ENCODE measurements around the gene SAMD11. TPM values are rescaled to one million over a fixed set of nuclear protein-coding genes. Genes with fewer than 3 reads are reported as not detected.
"Not testable (repeated sequence)": the region's sequence is repeated elsewhere in the genome, so short reads cannot be mapped to it uniquely, and the experiment has no call there.

The SAMD11 gene
- total and polyA plus RNA-seq, 9 donors = 0.85 to 10.6 (median 2.3) TPM

- Histone ChIP-seq H3K27me3 (no peaks in the 10 kb centered on the region), H3K4me3 (no peak overlapping the region), H3K9me3 (no peaks in the 10 kb centered on the region), H3K36me3 (no peaks in the 10 kb centered on the region), H3K27ac (no peak overlapping the region), H3K4me1 (ENCODE audit: insufficient read depth) (no peaks in the 10 kb centered on the region)
- 10 to 13% (median 10%) methylated on average over 1 of the region's 1 CpG for WGBS, 3 donors
- intact Hi-C loops (cut with DNase I) = no loop called here
- DNase-seq = no peak
- TF ChIP-seq EP300 (IDR thresholded peaks at IDR 0.05) = no peak
- no peak for TF ChIP-seq CTCF (IDR thresholded peaks at IDR 0.05)
Observed at GRCh38 chr1:886311-886710, 37.4 kb upstream of the SAMD11 start.

- no peak for TF ChIP-seq POLR2A (IDR thresholded peaks at IDR 0.05)
- no peak for TF ChIP-seq EP300 (IDR thresholded peaks at IDR 0.05)
- no peak for TF ChIP-seq CTCF (IDR thresholded peaks at IDR 0.05)
- Histone ChIP-seq H3K27ac (no peak overlapping the region), H3K27me3 (no peaks in the 10 kb centered on the region), H3K36me3 (no peaks in the 10 kb centered on the region), H3K9me3 (no peaks in the 10 kb centered on the region), H3K4me3 (no peak overlapping the region), H3K4me1 (ENCODE audit: insufficient read depth) (no peaks in the 10 kb centered on the region)
- intact Hi-C loops (cut with DNase I) = no loop called here
- 74 to 83% (median 77%) methylated on average over 11 of the region's 11 CpGs for WGBS, 3 donors
- no peak for DNase-seq
Observed at GRCh38 chr1:886760-887159, 37.0 kb upstream of the SAMD11 start.

GRCh38 chr1:888297-888696 lies 35.4 kb upstream of the SAMD11 start:
- intact Hi-C loops (cut with DNase I) = no loop called here
- TF ChIP-seq POLR2A (IDR thresholded peaks at IDR 0.05) (no peak), EP300 (IDR thresholded peaks at IDR 0.05) (no peak), CTCF (IDR thresholded peaks at IDR 0.05) (no peak)
- no peaks in the 10 kb centered on the region for H3K36me3 ChIP-seq
- H3K9me3 ChIP-seq = no peaks in the 10 kb centered on the region
- H3K27ac ChIP-seq = no peak overlapping the region
- no peak for DNase-seq
- no peak overlapping the region for H3K4me3 ChIP-seq
- no peaks in the 10 kb centered on the region for H3K4me1 ChIP-seq (ENCODE audit: insufficient read depth)
- H3K27me3 ChIP-seq = no peaks in the 10 kb centered on the region

GRCh38 chr1:889774-890173 lies 33.9 kb upstream of the SAMD11 start:
- DNase-seq; H3K27ac ChIP-seq; H3K9me3 ChIP-seq; H3K27me3 ChIP-seq; H3K4me1 ChIP-seq (ENCODE audit: insufficient read depth); H3K4me3 ChIP-seq; H3K36me3 ChIP-seq; intact Hi-C loops (cut with DNase I): not testable (repeated sequence)
- 83 to 92% (median 88%) methylated on average over 4 of the region's 4 CpGs for WGBS, 3 donors

- H3K27me3 ChIP-seq; H3K36me3 ChIP-seq; DNase-seq; H3K4me1 ChIP-seq (ENCODE audit: insufficient read depth); H3K27ac ChIP-seq; H3K9me3 ChIP-seq; H3K4me3 ChIP-seq; intact Hi-C loops (cut with DNase I): not testable (repeated sequence)
- WGBS, 3 donors = 75 to 83% (median 78%) methylated on average over 9 of the region's 9 CpGs
Observed at GRCh38 chr1:890234-890633, 33.5 kb upstream of the SAMD11 start.

GRCh38 chr1:890661-891060 lies 33.1 kb upstream of the SAMD11 start:
- no peaks in the 10 kb centered on the region for H3K36me3 ChIP-seq
- H3K27ac ChIP-seq = no peak overlapping the region
- intact Hi-C loops (cut with DNase I) = no loop called here
- H3K4me1 ChIP-seq (ENCODE audit: insufficient read depth) = no peaks in the 10 kb centered on the region
- WGBS, 3 donors = 6 to 22% (median 9%) methylated on average over 3 of the region's 3 CpGs
- no peaks in the 10 kb centered on the region for H3K9me3 ChIP-seq
- TF ChIP-seq CTCF (IDR thresholded peaks at IDR 0.05) (no peak), EP300 (IDR thresholded peaks at IDR 0.05) (no peak), POLR2A (IDR thresholded peaks at IDR 0.05) (no peak)
- H3K27me3 ChIP-seq = no peaks in the 10 kb centered on the region
- no peak overlapping the region for H3K4me3 ChIP-seq
- DNase-seq = no peak
